Fibroblast of peridontal ligament (primary cell): Measurements from ENCODE around the gene ABCA9.
"Not testable (repeated sequence)": the region's sequence is repeated elsewhere in the genome, so short reads cannot be mapped to it uniquely, and the experiment has no call there.

Experiments used
- DNase-seq: peaks from one replicate; pipeline ENCODE4 v3.0.0-alpha.2; 2010; ENCODE audit errors: extremely low read depth

Gene ABCA9

GRCh38 chr17:69030169-69030568 is 30.6 kb downstream of the ABCA9 start:
- peak; percentile 20 for DNase-seq

GRCh38 chr17:69018687-69019086 is 42.0 kb downstream of the ABCA9 start:
- DNase-seq = peak; percentile 8

- DNase-seq = no peak
Observed at GRCh38 chr17:69018022-69018615, 42.6 kb downstream of the ABCA9 start.

- DNase-seq = no peak
Observed at GRCh38 chr17:69015631-69016030, 45.1 kb downstream of the ABCA9 start.

GRCh38 chr17:69012895-69013805 is 47.6 kb downstream of the ABCA9 start:
- DNase-seq = peak; percentile 8

- no peak for DNase-seq
Observed at GRCh38 chr17:69009930-69010329, 50.8 kb downstream of the ABCA9 start.

- not testable (repeated sequence) for DNase-seq
Observed at GRCh38 chr17:69004759-69005158, 56.0 kb downstream of the ABCA9 start.

GRCh38 chr17:68999743-69000142 is 61.0 kb downstream of the ABCA9 start:
- DNase-seq = not testable (repeated sequence)

- peak; percentile 35 for DNase-seq
Observed at GRCh38 chr17:68993112-68993511, 67.6 kb downstream of the ABCA9 start.

- no peak for DNase-seq
Observed at GRCh38 chr17:68987966-68988365, 72.8 kb downstream of the ABCA9 start.

GRCh38 chr17:68981288-68981687 is 79.4 kb downstream of the ABCA9 start:
- peak; percentile 89 for DNase-seq

GRCh38 chr17:68973098-68973846 is 87.5 kb downstream of the ABCA9 start:
- DNase-seq = peak; percentile 23

- DNase-seq = peak; percentile 73
Observed at GRCh38 chr17:68972119-68972704, 88.5 kb downstream of the ABCA9 start.

GRCh38 chr17:68969101-68969500 is 91.6 kb downstream of the ABCA9 start:
- DNase-seq = no peak

GRCh38 chr17:68963958-68964357 is 96.8 kb downstream of the ABCA9 start:
- DNase-seq = no peak

GRCh38 chr17:68961214-68961882 is 99.4 kb downstream of the ABCA9 start:
- DNase-seq = no peak

GRCh38 chr17:68959117-68959516 is 101.6 kb downstream of the ABCA9 start:
- DNase-seq = not testable (repeated sequence)

- DNase-seq = no peak
Observed at GRCh38 chr17:68957944-68958343, 102.8 kb downstream of the ABCA9 start.

- peak; percentile 88 for DNase-seq
Observed at GRCh38 chr17:68955181-68955841, 105.4 kb downstream of the ABCA9 start, which contains the start of gene ABCA8. Gene ABCA8, minus strand, starts transcription at chr17:68955392. Its CDS starts 13,358 bp downstream, at chr17:68942034.

GRCh38 chr17:68954146-68954896 is 106.4 kb downstream of the ABCA9 start:
- peak; percentile 50 for DNase-seq
